GM18519 (cell line): Measurements from ENCODE around the gene OR51B5.
"Not testable (repeated sequence)": the region's sequence is repeated elsewhere in the genome, so short reads cannot be mapped to it uniquely, and the experiment has no call there.

Experiments used
- ATAC-seq: cut with Tn5 transposase; IDR thresholded peaks from one replicate; pipeline ENCODE4 v1.9.1; 2021; ENCODE audit warnings: mild to moderate bottlenecking, moderate library complexity; ENCODE audit not compliant: unreplicated experiment, low FRiP score

OR51B5 gene

DNA sequence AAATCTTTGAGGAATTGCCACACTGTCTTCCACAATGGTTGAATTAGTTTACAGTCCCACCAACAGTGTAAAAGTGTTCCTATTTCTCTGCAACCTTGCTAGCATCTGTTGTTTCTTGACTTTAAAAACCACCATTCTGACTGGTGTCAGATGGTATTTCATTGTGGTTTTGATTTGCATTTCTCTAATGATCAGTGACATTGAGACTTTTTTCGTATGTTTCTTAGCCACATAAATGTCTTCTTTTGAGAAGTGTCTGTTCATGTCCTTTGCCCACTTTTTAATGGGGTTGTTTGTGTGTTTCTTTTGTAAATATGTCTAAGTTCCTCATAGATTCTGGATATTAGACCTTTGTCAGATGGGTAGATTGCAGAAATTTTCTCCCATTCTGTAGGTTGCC is 6.1 kb downstream of the OR51B5 start:
- not testable (repeated sequence) for ATAC-seq

DNA sequence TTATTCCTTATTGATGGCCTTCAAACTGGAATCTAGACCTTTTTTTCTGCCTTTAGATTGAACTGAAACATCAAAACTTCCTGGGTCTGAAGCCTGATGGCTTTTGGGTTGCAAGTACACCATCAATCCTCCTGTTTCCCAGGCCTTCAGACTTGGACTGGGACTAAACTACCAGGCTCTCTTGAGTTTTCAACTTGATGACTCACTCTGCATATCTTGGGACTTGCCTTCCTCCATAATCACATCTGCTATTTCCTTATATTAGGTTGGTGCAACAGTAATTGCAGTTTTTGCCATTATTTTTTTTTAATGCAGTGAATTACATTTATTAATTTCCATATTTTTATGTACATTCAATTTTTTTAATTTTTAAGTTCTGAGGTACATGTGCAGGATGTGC is 7.0 kb downstream of the OR51B5 start:
- no peak for ATAC-seq

- ATAC-seq, result no peak
These were observed 8.2 kb downstream of the OR51B5 start for GRCh38 chr11:5335170-5335569.

- ATAC-seq, result no peak
These were observed 19.1 kb downstream of the OR51B5 start, which contains the start of gene OR51B2 for GRCh38 chr11:5324197-5324596. OR51B2 (minus strand) TSS chr11:5324297; CDS start chr11:5324297, 0 bp downstream.

GRCh38 chr11:5317292-5317691 is 26.0 kb downstream of the OR51B5 start:
- no peak for ATAC-seq

- not testable (repeated sequence) for ATAC-seq
These were observed 29.8 kb downstream of the OR51B5 start for GRCh38 chr11:5313326-5314023.

GRCh38 chr11:5310423-5310822 is 32.9 kb downstream of the OR51B5 start:
- ATAC-seq, result no peak

DNA sequence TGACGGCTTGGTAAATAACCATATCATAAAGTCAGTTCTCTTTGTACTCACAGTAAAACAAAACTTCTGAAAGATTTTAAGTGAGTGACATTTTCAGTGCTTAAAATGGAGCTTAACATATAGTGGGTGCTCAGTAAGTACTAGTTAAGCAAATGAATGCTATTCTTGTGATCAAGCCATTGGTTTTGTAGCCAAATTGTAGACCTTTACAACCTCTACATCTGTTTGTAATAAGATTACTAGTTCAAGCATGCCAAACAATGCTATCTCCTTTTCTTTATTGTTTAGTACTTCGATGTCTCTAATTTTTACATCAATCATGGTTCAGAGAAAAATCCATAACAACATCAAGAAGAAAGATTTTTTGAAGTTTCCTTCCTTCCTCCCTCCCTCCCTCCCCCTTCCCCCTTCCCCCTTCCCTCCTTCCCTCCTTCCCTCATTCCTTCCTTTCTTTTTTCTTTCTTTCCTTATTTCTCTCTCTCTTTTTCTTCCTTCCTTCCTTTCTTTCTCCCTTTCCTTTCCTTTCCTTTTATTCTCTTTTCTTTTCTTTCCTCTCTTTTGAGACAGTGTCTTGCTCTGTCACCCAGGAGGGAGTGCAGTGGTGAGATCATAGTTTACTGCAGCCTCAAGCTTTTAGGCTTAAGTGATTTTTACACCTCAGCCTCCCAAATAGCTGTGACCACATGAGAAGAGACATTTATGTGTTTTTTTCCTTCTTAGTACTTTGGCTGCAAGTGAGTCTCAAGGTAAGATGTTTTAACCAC is 35.9 kb downstream of the OR51B5 start:
- ATAC-seq, result no peak

DNA sequence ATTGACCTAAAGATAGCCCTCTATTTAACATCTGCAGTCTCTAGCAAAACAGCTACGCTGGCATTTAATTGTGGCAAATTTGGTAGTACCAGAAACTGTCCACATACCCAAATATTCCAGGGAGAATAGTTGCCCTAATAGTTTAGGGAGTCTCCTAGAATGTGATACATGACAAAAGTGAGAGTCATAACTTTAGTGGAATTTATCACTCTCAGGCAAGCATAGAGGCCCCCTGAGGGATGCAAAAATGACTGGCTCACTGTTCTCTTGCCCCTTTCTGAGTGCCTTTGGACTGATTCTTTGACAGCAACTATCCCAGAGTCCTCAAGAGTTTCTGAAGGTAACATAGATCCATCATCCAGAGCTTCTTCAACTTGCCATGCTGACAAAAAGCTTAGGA is 39.3 kb downstream of the OR51B5 start:
- no peak for ATAC-seq

GRCh38 chr11:5303626-5304025 is 39.7 kb downstream of the OR51B5 start:
- ATAC-seq, result no peak

DNA sequence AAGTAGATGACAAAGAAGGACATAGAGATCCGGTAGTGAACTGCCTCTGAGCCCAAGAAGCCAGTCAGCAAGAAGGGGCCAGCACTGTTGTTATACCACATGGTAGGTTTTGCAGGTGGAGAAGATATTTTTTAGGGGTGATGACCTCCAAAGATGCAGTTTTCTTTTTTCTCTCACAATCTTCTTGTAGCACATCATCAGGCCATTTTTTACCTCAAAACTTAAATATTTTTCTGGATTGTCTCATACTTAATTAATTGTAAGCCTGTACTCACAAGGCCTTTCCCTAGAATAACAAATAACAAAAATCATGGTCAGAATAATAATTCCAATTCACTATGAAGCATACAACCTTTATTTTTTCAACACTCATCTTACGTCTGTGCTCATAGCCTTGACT is 41.5 kb downstream of the OR51B5 start, which contains the start of gene OR51B4:
TSS of gene OR51B4 (minus strand) at position 101 of the 400 bp plus-strand sequence. CDS start at position 101, 0 bp downstream.
- no peak for ATAC-seq

GRCh38 chr11:5300251-5300650 is 43.1 kb downstream of the OR51B5 start:
- no peak for ATAC-seq

GRCh38 chr11:5298451-5298850 is 44.9 kb downstream of the OR51B5 start:
- ATAC-seq, result no peak

GRCh38 chr11:5297721-5298323 is 45.5 kb downstream of the OR51B5 start:
- no peak for ATAC-seq

DNA sequence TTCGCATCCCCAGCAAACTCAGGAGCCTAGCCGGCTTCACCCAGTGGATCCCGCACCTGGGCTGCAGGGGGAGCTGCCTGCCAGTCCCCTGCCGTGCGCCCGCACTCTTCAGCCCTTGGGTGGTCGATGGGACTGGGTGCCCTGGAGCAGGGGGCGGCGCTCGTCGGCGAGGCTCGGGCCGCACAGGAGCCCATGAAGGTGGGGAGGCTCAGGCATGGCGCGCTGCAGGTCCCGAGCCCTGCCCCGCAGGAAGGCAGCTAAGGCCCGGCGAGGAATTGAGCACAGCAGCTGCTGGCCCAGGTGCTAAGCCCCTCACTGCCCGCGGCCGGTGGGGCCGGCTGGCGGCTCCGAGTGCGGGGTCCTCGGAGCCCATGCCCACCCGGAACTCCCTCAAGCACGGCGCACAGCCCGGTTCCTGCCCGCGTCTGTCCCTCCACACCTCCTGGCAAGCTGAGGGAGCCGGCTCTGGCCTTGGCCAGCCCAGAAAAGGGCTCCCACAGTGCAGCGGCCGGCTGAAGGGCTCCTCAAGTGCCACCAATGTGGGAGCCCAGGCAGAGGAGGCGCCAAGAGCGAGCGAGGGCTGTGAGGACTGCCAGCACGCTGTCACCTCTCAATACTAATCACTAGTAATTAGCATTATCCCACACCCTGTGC is 48.9 kb downstream of the OR51B5 start:
- ATAC-seq, result not testable (repeated sequence)

GRCh38 chr11:5293028-5293427 is 50.3 kb downstream of the OR51B5 start:
- no peak for ATAC-seq
